HG02852 (cell line): Measurements from ENCODE around the gene KY.
A peak's percentile ranks its signal among the peaks of the same experiment; 100 is the strongest.
"Not testable (repeated sequence)": the region's sequence is repeated elsewhere in the genome, so short reads cannot be mapped to it uniquely, and the experiment has no call there.

Experiments
- ATAC-seq: cut with Tn5 transposase; IDR thresholded peaks from one replicate; pipeline ENCODE4 v1.9.1; 2021; ENCODE audit warnings: mild to moderate bottlenecking, moderate library complexity; ENCODE audit not compliant: unreplicated experiment

The KY gene

DNA sequence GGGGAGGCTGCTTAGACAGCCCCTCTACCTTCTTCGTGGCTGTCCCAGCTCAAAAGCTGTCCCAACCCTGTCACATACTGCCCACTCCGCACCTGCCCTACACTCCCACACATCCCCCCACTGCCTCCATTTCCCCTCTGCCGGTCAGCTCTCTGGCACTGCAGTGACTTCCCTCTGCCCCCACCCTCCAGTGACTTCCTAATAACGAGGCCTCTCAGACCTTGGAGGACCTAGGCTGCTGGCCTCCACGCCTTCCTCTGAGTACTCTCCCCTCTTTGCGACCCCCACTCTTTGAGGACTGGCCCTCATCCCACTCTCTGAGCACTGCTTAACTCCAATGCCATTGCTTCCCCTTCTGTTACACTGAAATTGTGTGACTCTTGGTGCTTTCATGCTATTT, 45.3 kb downstream of the KY start:
- no peak for ATAC-seq

GRCh38 chr3:134603956-134604355, 46.9 kb downstream of the KY start:
- ATAC-seq: no peak

DNA sequence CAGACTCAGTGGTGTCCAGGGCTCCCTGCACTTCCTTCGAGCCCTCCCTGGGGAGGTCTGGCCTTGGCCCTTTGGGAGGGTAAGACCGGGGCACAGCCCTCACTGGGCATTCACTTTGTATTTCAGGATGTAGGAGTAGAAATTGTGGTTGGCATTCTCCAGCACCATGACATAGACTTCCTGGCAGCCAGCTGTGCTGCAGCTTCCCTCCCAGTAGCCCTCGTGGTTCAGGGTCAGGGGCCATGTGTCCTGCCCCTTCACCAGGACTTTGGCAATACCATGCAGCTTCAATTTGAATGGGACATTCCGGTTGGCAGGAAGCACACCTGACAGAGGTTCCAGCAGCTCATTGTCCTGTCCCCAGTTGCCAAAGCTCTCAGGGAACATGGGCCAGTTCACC, 47.3 kb downstream of the KY start:
- no peak for ATAC-seq

- no peak for ATAC-seq
These were observed 48.4 kb downstream of the KY start for GRCh38 chr3:134602440-134602814.

DNA sequence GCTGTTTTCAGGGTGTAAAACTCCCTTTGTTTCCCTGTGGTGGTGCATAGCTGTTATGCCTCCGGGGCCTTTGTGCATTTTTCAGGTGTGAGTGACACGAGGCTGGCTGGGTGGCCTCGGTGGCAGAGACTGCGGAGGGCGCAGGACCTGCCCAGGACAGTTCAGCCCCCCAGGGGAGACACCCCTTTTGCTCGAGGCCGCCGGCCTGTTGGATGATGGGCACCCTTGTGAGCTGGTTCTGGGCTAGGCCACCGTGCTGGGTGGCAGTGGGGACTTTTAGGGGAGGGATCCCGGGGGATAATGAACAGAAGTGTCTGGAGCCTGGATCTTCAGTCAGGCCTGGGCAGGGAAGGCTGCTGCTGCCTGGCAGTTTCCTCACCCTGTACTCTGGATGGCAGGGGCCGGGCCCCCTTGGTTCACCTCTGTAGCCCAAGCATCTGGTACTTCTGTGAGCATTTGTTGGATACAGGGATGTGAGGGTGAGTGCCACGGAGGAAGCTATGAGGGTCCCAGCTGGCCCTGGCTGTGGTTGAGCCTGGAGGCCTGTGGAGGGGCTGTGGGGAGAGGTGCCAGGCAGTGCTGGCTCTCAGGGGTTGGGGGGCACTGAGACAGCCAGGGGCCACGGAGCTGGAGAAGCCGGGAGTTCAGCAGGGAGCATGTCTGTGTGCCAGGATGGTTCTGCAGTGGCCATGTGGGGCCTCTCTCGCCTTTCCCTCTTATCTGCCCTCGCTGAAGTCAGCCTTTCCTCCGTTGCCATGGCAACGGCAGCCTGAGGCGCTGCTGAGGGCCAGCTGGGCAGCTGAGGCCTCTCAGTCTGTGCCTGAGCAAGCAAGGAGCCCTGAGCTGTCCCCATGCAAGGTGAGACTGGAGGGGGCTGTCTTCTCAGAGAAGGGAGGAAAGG, 49.0 kb downstream of the KY start:
- no peak for ATAC-seq

DNA sequence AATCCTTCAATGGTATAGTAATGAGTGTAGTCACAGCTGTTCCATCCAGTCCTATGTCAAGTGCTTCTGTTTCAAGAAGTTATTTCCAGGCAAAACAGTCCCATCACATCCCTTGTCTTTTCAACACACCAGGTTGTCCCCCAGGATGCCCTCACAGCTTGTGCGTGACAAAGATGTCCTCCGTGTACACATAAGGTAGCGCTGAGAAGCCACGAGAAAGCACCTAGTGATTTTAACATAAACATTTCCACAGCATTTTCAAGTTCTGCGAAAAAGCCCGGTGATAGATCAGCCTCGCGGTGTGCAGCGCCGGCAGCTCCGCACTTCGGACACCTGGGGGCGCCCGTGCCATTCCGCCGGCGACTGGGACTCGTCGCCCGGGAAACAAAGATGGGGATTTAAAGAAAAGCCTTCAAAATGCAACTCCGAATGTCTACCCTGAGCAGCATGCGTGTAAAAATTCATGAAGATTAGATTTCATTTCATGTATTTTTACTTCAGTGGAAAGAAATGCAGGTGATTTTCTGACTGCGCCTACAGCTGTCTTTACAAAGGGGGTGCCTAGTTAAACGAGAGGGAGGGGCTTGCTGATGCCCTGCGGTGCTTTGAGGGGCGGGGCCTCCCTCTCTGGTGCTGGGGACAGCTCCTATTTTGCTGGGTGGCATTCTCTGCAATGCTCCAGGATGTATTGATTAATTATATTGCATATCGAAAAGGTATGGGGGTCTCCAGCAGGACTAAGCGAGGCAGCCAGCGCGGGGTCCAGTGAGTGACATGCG, 49.9 kb downstream of the KY start:
- ATAC-seq: peak; percentile 82

- ATAC-seq: no peak
These were observed 50.6 kb downstream of the KY start for GRCh38 chr3:134600206-134600605.

GRCh38 chr3:134598763-134599545, 51.9 kb downstream of the KY start:
- ATAC-seq: no peak

- ATAC-seq: no peak
These were observed 53.3 kb downstream of the KY start for GRCh38 chr3:134597390-134597970.

DNA sequence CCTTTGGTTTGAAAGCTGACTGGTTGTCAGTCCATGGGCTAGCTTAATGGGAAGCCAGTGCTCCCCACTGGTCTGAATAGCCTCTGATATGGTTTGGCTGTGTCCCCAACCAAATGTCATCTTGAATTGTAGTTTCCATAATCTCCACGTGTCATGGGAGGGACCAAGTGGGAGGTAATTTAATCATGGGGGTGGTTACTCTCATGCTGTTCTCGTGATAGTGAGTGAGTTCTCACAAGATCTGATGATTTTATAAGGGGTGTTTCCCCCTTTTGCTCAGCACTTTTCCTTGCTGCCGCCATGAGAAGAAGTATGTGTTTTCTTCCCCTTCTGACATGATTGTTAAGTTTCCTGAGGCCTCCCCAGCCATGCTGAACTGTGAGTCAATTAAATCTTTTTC, 55.8 kb downstream of the KY start:
- not testable (repeated sequence) for ATAC-seq

GRCh38 chr3:134594331-134594741, 56.5 kb downstream of the KY start:
- ATAC-seq: no peak

- no peak for ATAC-seq
These were observed 58.0 kb downstream of the KY start for GRCh38 chr3:134592806-134593205.

- no peak for ATAC-seq
These were observed 60.1 kb downstream of the KY start for GRCh38 chr3:134590766-134591165.

- ATAC-seq: no peak
These were observed 71.6 kb downstream of the KY start for GRCh38 chr3:134579141-134579665.

DNA sequence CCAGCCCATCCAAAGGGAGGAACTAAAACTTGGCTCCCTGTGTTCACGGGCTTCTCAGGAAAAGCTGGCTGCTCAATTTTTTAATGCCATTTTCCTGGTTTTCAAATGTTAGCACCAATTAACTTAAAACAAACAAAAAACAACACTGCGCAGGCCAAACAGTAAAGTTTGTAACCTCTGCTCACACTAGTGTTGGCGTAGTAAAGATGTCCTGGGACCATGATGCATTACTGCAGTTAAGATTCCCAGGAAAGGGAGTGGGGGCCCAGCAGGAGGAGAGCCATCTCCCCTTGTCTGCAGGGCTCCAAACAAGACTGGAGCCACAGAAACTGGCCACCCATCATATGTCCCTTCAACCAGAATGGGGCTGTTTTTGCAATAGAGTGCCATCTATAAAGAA, 74.0 kb downstream of the KY start:
- ATAC-seq: no peak

DNA sequence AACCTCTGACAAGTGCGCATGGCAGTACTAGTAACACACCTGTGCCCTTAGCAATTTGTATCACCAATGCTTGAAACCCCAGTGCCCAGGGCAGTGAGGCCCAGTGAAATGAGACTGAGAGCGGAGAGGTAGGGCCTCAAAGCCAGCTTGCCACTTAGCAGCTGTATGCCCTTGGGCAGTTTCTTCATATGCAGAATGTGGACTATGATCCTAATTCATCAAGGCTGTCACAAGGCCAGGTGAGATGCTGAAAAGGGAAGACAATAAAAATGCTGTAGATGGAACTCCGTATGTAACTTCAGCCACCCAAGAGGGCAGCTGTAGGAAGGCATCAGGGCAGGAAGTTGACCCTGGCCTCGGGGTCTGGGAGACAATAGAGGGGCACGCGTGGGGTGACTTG, 74.4 kb downstream of the KY start:
- no peak for ATAC-seq

DNA sequence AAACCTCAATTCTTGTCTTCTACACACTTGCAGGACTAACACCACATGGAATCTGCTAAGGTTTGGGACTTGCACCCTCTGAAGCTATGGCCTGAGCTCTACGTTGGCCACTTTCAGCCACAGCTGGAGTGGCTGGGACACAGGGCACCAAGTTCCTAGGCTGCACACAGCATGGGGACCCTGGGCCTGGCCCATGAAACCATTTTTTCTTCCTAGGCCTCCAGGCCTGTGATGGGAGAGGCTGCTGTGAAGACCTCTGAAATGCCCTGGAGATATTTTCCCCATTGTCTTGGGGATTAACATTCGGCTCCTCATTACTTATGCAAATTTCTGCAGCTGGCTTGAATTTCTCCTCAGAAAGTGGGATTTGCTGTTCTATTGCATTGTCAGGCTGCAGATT, 80.9 kb downstream of the KY start:
- not testable (repeated sequence) for ATAC-seq

DNA sequence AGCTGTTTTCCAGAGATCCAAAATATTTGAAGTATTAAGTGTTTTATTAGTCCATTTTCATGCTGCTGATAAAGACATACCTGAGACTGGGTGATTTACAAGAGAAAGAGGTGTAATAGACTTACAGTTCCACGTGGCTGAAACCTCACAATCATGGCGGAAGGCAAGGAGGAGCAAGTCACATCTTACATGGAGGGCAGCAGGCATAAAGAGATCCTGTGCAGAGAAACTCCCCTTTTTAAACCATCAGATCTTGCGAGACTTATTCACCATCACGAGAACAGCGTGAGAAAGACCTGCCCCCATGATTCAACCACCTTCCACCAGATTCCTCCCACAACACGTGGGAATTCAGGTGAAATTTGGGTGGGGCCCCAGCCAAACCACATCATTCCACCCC, 82.0 kb downstream of the KY start:
- no peak for ATAC-seq

- no peak for ATAC-seq
These were observed 83.2 kb downstream of the KY start for GRCh38 chr3:134567605-134568004.

DNA sequence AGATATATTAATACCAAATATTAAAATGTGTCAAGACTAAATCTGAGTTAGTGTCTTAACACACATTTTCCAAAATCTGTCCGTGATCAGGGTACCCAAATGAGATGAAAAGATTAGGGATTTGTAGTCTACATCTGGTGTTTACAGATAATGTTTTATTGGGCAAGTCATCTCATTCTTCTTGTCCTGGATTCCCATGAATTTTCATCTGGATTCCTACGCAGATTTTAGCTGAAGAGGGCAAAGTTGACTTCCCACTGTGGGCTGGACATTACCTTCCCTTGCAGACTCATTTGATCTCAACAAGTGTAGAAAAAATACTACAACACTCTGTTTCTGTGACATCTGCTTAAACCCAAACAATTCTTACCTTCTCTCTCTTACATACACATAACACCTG, 85.8 kb downstream of the KY start:
- no peak for ATAC-seq

DNA sequence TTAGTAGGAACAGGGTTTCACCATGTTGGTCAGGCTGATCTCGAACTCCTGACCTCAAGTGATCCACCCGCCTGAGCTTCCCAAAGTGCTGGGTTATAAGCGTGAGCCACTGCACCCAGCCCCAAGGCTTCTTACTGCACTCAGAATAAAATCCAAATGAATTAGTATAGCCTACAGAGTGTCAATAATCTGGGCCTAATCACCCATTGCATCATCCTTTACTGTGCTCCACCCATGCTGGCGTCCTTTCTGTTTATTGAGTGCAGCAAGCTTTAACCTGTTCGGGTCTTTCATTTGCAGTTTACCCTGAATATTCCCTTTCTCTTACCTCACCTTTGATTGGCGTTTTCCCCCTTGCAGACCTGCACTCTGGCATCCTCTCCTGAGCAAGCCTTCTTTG, 87.2 kb downstream of the KY start:
- ATAC-seq: no peak
